OCI-LY7 (cell line): ENCODE measurements around the gene NGDN. TPM values are rescaled to one million over a fixed set of nuclear protein-coding genes. Genes with fewer than 3 reads are reported as not detected.

Source experiments
- BruUV-seq: library from RNA; stranded (reverse); fragments of 400-500 nt; replicated peaks from 2 replicates; lab custom pipeline; 2021; lab: Mats Ljungman, UMichigan
- CTCF ChIA-PET: fragments of 300-600 bp; sonication (Branson Sonifier 250); formaldehyde crosslinking; loops from one replicate; lab custom pipeline; 2022; ENCODE audit warnings: antibody characterized with exemption; ENCODE audit not compliant: unreplicated experiment; lab: Charles Lee
- POLR2A ChIA-PET: fragments of 300-600 bp; sonication (Branson Sonifier 250); formaldehyde crosslinking; loops from one replicate; lab custom pipeline; 2022; ENCODE audit warnings: antibody characterized with exemption; lab: Charles Lee
- DNase-seq: peaks from one replicate; pipeline ENCODE4 v3.0.0-alpha.2; 2015; ENCODE audit warnings: low spot score
- H2AFZ ChIP-seq: fragments of 200-600 bp; sonication (generic), shearing (Covaris generic); 2 replicates; pipeline ENCODE4 v1.6.1; 2014; ENCODE audit warnings: mild to moderate bottlenecking, antibody characterized with exemption, low read length, moderate library complexity
- H3K27ac ChIP-seq: fragments of 200-600 bp; sonication (generic); 2 replicates; pipeline ENCODE4 v1.5.1; 2014; ENCODE audit warnings: mixed run types, low read depth, mild to moderate bottlenecking, moderate library complexity, low read length, inconsistent platforms; ENCODE audit not compliant: poor library complexity, severe bottlenecking
- H3K36me3 ChIP-seq: fragments of 200-600 bp; sonication (generic); 2 replicates; pipeline ENCODE4 v1.6.1; 2014; ENCODE audit warnings: mild to moderate bottlenecking, antibody characterized with exemption, low read length, moderate library complexity, mixed read lengths; ENCODE audit not compliant: insufficient read depth
- H3K4me1 ChIP-seq: fragments of 200-600 bp; sonication (generic); 2 replicates; pipeline ENCODE4 v1.5.1; 2014; ENCODE audit warnings: mild to moderate bottlenecking, low read length; ENCODE audit not compliant: insufficient read depth, poor library complexity, severe bottlenecking
- H3K4me2 ChIP-seq: fragments of 200-600 bp; sonication (generic); 2 replicates; pipeline ENCODE4 v1.6.1; 2014; ENCODE audit warnings: mild to moderate bottlenecking, low read length
- H3K4me3 ChIP-seq: fragments of 200-600 bp; sonication (generic); 2 replicates; pipeline ENCODE4 v1.5.1; 2014; ENCODE audit warnings: mild to moderate bottlenecking, low read depth, low read length; ENCODE audit not compliant: poor library complexity, severe bottlenecking
- H3K79me2 ChIP-seq: fragments of 200-600 bp; sonication (generic); 2 replicates; pipeline ENCODE4 v1.6.1; 2016; ENCODE audit warnings: low read depth, mild to moderate bottlenecking, low read length, moderate library complexity, mixed read lengths; ENCODE audit not compliant: insufficient read depth
- H3K9me2 ChIP-seq: fragments of 200-600 bp; sonication (generic); 2 replicates; pipeline ENCODE4 v1.6.1; 2016; ENCODE audit warnings: mild to moderate bottlenecking, low read length, mixed read lengths; ENCODE audit not compliant: insufficient read depth
- H3K9me3 ChIP-seq: fragments of 200-600 bp; sonication (generic); 2 replicates; pipeline ENCODE4 v1.6.1; 2014; ENCODE audit warnings: mild to moderate bottlenecking, mixed run types, low read length, mixed read lengths
- H4K20me1 ChIP-seq: fragments of 200-600 bp; sonication (generic); 2 replicates; pipeline ENCODE4 v1.6.1; 2014; ENCODE audit warnings: mild to moderate bottlenecking, antibody characterized with exemption, low read length, moderate library complexity, mixed read lengths; ENCODE audit not compliant: insufficient read depth
- CTCF ChIP-seq: fragments of 200-600 bp; sonication (generic); conservative IDR thresholded peaks from 2 replicates; pipeline ENCODE4 v1.5.1; 2014; ENCODE audit warnings: mild to moderate bottlenecking, antibody characterized with exemption, low read length, moderate library complexity, mixed read lengths
- EZH2phosphoT487 ChIP-seq: fragments of 200-600 bp; sonication (generic); IDR thresholded peaks from 2 replicates; pipeline ENCODE4 v1.6.1; 2018; ENCODE audit warnings: low read depth, borderline replicate concordance, mild to moderate bottlenecking, mixed run types, antibody characterized with exemption, low read length, moderate library complexity, mixed read lengths
- intact Hi-C: fragments of 100-400 bp; cut with micrococcal nuclease; formaldehyde crosslinking; loops from one replicate; pipeline ENCODE4 v1.10.0; 2022; ENCODE audit not compliant: unreplicated experiment
- total RNA-seq, 2 experiments: library from RNA; depleted of rRNA in 1 of 2; stranded (reverse); fragments of >200 nt in 1 of 2; shearing (Covaris generic) in 1 of 2; gene quantifications; 2 replicates each; pipeline ENCODE4 v1.2.3, GENCODE V29; 2014 to 2022

The NGDN gene
- total RNA-seq, 2 experiments from 2014 or later: 53.6 to 57.5 TPM

GRCh38 chr14:23523229-23524016 is 53.9 kb downstream of the NGDN start:
- Histone ChIP-seq H3K9me3 (no peaks in the 10 kb centered on the region), H3K79me2 (no peaks in the 10 kb centered on the region), H3K27ac (no peak overlapping the region), H4K20me1 (no peaks in the 10 kb centered on the region), H3K9me2 (no peaks in the 10 kb centered on the region), H3K4me1 (no peaks in the 10 kb centered on the region), H3K4me3 (no peak overlapping the region), H3K4me2 (no peak overlapping the region), H3K36me3 (no peaks in the 10 kb centered on the region), H2AFZ (no peak overlapping the region)
- DNase-seq: no peak
- BruUV-seq: no TSS peak
- intact Hi-C loops: no loop called here
- POLR2A ChIA-PET: interaction anchor here (0.6 kb wide), 1 partner anchor 88 kb away, joined by 6 read pairs; no protein-coding TSS in a partner anchor
- CTCF ChIA-PET: no interaction called here
- TF ChIP-seq CTCF (no peak), EZH2phosphoT487 (no peak)

GRCh38 chr14:23524954-23525353 is 55.5 kb downstream of the NGDN start:
- no peaks in the 10 kb centered on the region for H3K9me3 ChIP-seq
- H3K27ac ChIP-seq: no peak overlapping the region
- H3K4me3 ChIP-seq: no peak overlapping the region
- no peak for TF ChIP-seq EZH2phosphoT487
- no peak for TF ChIP-seq CTCF
- POLR2A ChIA-PET: interaction anchor here (0.6 kb wide), 1 partner anchor 46 kb away, joined by 3 read pairs; no protein-coding TSS in a partner anchor
- H3K79me2 ChIP-seq: no peaks in the 10 kb centered on the region
- H3K9me2 ChIP-seq: no peaks in the 10 kb centered on the region
- no peak for DNase-seq
- BruUV-seq: no TSS peak
- no peak overlapping the region for H3K4me2 ChIP-seq
- H3K4me1 ChIP-seq: no peaks in the 10 kb centered on the region
- no peaks in the 10 kb centered on the region for H4K20me1 ChIP-seq
- intact Hi-C loops: no loop called here
- H3K36me3 ChIP-seq: no peaks in the 10 kb centered on the region
- CTCF ChIA-PET: no interaction called here
- H2AFZ ChIP-seq: no peak overlapping the region

DNA sequence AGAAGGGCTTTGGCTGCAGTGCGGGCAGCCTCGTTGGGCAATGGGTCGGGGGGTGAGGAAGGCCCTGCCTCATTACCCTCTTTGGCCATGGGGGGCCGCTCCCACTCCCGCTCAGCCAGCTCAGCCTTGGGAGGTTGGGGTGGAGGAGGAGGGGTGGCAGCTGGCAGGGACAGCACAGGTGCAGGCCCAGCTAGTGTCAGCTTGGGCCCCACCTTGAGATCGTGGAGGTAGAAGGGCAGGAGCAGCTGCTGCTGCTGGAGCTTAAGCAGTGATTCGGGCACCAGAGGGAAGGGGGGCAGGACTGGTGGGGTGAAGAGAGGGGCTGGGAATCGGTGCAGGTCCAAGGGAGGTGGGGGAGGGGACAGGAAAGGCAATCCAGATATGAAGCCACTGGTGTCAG is 56.1 kb downstream of the NGDN start:
- TF ChIP-seq CTCF (no peak), EZH2phosphoT487 (no peak)
- no peak for DNase-seq
- Histone ChIP-seq H3K36me3 (no peaks in the 10 kb centered on the region), H3K4me3 (no peak overlapping the region), H3K4me1 (no peaks in the 10 kb centered on the region), H2AFZ (no peak overlapping the region), H3K9me2 (no peaks in the 10 kb centered on the region), H3K9me3 (no peaks in the 10 kb centered on the region), H4K20me1 (no peaks in the 10 kb centered on the region), H3K4me2 (no peak overlapping the region), H3K79me2 (no peaks in the 10 kb centered on the region), H3K27ac (no peak overlapping the region)
- BruUV-seq: no TSS peak
- ChIA-PET POLR2A (interaction anchor here (0.6 kb wide), 1 partner anchor 47 kb away, joined by 3 read pairs; no protein-coding TSS in a partner anchor), CTCF (no interaction called here)
- intact Hi-C loops: no loop called here
